Psoas muscle (tissue), 8 donors: Measurements from ENCODE around the gene SDR9C7. TPM values are rescaled to one million over a fixed set of nuclear protein-coding genes. Genes with fewer than 3 reads are reported as not detected.

ENCODE experiments used
- ATAC-seq, 4 donors: fragments of 200-7000 bp; cut with Tn5 transposase; one replicate each; pipeline ENCODE4 v1.9.1; 2020; ENCODE audit warnings: moderate library complexity in 3 of 4, mild to moderate bottlenecking in 2 of 4
- DNase-seq, 2 donors: peaks; one replicate each; pipeline ENCODE4 v3.0.0-alpha.2; 2020
- H3K27ac ChIP-seq: fragments of 200-600 bp; one replicate; pipeline ENCODE4 v1.8.0; 2022
- H3K27me3 ChIP-seq, 3 donors: fragments of 200-600 bp in 1 of 3; one replicate each; pipeline versions ENCODE4 v1.6.1 to v1.8.0; 2013 to 2022; ENCODE audit warnings: low read length in 2 of 3, mild to moderate bottlenecking in 2 of 3, moderate library complexity in 1 of 3; ENCODE audit not compliant: insufficient read depth in 3 of 3
- H3K36me3 ChIP-seq, 2 donors: fragments of 200-600 bp in 1 of 2; one replicate each; pipeline versions ENCODE4 v1.6.1 to v1.8.0; 2013 to 2022; ENCODE audit warnings: low read depth in 1 of 2, mild to moderate bottlenecking in 1 of 2, moderate library complexity in 1 of 2; ENCODE audit not compliant: insufficient read depth in 1 of 2
- H3K4me1 ChIP-seq: fragments of 200-600 bp; one replicate; pipeline ENCODE4 v1.8.0; 2022
- H3K4me3 ChIP-seq: fragments of 200-600 bp; one replicate; pipeline ENCODE4 v1.8.0; 2022; ENCODE audit warnings: mild to moderate bottlenecking
- H3K9me3 ChIP-seq: fragments of 200-600 bp; one replicate; pipeline ENCODE4 v1.8.0; 2022
- CTCF ChIP-seq: fragments of 200-600 bp; IDR thresholded peaks from one replicate; pipeline ENCODE4 v1.8.0; 2022; ENCODE audit warnings: antibody characterized with exemption
- WGBS, 3 donors: extraction: QIAGEN DNeasy Blood & Tissue Kit; methylation state at CpG; one replicate each; pipeline versions ENCODE4 v1.1.6 to v1.1.7; 2013; 5-methylcytosine and 5-hydroxymethylcytosine counted together
- intact Hi-C, 2 donors: fragments of 100-400 bp; cut with DNase I; formaldehyde crosslinking; loops; one replicate each; pipeline versions ENCODE4 v1.11.0 to v1.14.2; 2022
- polyA plus RNA-seq, 3 donors: library from polyadenylated mRNA; stranded (reverse); fragments of 200-250 nt; gene quantifications; one replicate each; pipeline ENCODE4 v1.2.3, GENCODE V29; 2013
- total RNA-seq, 4 donors: library from RNA; stranded (reverse); fragmentation: NEBNext Ultra II Directional in 2 of 4; extraction: Animal tissue kit (Norgen Biotek cat#: 25700) in 2 of 4; gene quantifications; one replicate each; pipeline versions ENCODE4 v1.2.1 to v1.2.4, GENCODE V29; 2021 to 2023
- donor health status: healthy with polysubstance abuse.
- donor health status: DM: no; HTN: no; CAD: no; lungs with moderate emphysema.
- donor health status: Bipolar disorder and iron deficiency.
- donor health status: healthy.
- donor health status: DM: yes; HTN: yes; CAD: no.
- donor health status: DM: no; HTN: no; CAD: no.
- donor health status: DM: no; HTN: no; CAD: no.
- donor health status: DM: yes; HTN: yes; CAD: no.

Gene SDR9C7
- total and polyA plus RNA-seq, 7 donors, result 0.07 to 0.97 (median 0.22) TPM; not detected in 1

DNA sequence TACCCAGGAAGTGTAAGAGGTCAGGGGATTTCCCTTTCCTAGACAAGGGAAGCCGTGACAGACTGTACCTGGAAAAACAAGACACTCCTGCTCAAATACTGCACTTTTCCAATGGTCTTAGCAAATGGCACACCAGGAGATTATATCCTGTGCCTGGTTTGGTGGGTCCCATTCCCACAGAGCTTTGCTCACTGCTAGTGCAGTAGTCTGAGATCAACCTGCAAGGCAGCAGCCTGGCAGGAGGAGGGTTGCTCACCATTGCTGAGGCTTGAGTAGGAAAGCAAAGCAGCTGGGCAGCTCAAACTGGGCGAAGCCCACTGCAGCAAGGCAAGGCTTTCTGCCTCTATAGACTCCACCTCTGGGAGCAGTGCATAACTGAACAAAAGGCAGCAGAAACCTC is 24.2 kb upstream of the SDR9C7 start:
- no peak overlapping the region for H3K4me3 ChIP-seq
- H3K27ac ChIP-seq, result no peak overlapping the region
- intact Hi-C loops, result no loop called here
- TF ChIP-seq CTCF, result no peak
- no peaks in the 10 kb centered on the region for H3K4me1 ChIP-seq
- H3K9me3 ChIP-seq, result no peaks in the 10 kb centered on the region
- whole genome bisulfite sequencing, 3 donors, result 67 to 76% (median 68%) methylated on average over 2 of the region's 2 CpGs
- no peak for DNase-seq
- H3K27me3 ChIP-seq, result no peaks in the 10 kb centered on the region
- no peak for ATAC-seq
- H3K36me3 ChIP-seq, result no peaks in the 10 kb centered on the region

DNA sequence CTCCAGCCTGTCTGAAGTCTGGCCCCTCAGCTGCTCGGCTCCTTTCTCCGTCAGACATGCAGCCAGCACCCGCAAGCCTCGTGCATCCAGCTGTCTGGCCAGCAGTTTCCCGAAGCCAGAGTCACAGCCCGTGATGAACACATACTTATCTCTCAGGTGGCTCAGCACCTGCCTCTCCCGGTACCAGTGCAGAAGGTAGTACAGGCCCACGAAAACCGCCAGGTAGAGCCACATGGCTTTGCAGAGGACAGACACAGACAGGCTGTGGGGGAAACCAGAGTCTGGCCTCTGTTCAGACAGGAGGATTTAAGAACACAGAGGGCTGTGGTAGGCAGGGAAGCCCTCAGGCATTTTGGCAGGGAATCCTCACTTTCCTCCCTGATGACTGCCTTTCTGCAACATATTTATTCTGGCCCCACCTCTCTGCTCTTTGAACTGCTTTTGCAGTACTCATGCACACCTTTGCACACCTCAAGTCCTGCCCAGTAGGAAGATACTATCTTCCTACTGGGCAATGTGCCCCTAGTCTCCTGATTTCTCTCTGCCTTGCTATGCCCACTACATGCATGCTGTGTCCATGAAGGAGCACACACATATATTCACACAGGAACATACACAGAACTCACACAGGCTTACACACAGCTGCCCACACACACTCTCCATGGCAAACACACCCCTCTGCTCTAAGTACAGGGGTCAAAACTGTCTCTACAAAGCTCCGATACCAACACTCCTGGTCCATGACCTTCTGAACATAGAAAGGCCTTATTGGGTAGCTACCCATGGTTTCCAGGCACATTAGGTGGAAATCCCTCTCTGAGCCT is 23.2 kb upstream of the SDR9C7 start, which contains the start of gene RDH16:
RDH16 (minus strand) TSS at position 380 of the 824 bp plus-strand sequence; CDS start at position 234, 146 bp downstream.
- H3K4me1 ChIP-seq, result no peaks in the 10 kb centered on the region
- ATAC-seq (no peak), DNase-seq (no peak)
- no peak within 1 kb of the TSS for H3K27ac ChIP-seq
- H3K36me3 ChIP-seq, result no peaks in the 10 kb centered on the region
- no peaks in the 10 kb centered on the region for H3K27me3 ChIP-seq
- H3K9me3 ChIP-seq, result no peaks in the 10 kb centered on the region
- 76 to 83% (median 77%) methylated on average over 10 of the region's 10 CpGs for WGBS, 3 donors
- intact Hi-C loops, result no loop called here
- no peak for TF ChIP-seq CTCF
- H3K4me3 ChIP-seq, result no peak within 1 kb of the TSS

- no peak for TF ChIP-seq CTCF
- WGBS, 3 donors, result 56 to 67% (median 66%) methylated on average over 2 of the region's 2 CpGs
Measured at GRCh38 chr12:56955631-56956256, 21.5 kb upstream of the SDR9C7 start.

GRCh38 chr12:56954958-56955355 is 20.7 kb upstream of the SDR9C7 start:
- peaks cover 0 to 6% of the 10 kb centered on the region in 2 donors for H3K36me3 ChIP-seq
- 74 to 82% (median 81%) methylated on average over 6 of the region's 6 CpGs for WGBS, 3 donors

More at GRCh38 chr12:56955631-56956256, 21.5 kb upstream of the SDR9C7 start:
- Histone ChIP-seq H3K9me3 (no peaks in the 10 kb centered on the region), H3K36me3 (peaks cover 0 to 6% of the 10 kb centered on the region in 2 donors), H3K27ac (no peak overlapping the region), H3K4me3 (no peak overlapping the region), H3K4me1 (no peaks in the 10 kb centered on the region), H3K27me3 (no peaks in the 10 kb centered on the region)
- ATAC-seq (no peak), DNase-seq (no peak)
- intact Hi-C loops, result no loop called here

More at GRCh38 chr12:56954958-56955355, 20.7 kb upstream of the SDR9C7 start:
- H3K4me1 ChIP-seq, result no peaks in the 10 kb centered on the region
- H3K9me3 ChIP-seq, result no peaks in the 10 kb centered on the region
- no peaks in the 10 kb centered on the region for H3K27me3 ChIP-seq
- H3K4me3 ChIP-seq, result no peak overlapping the region
- TF ChIP-seq CTCF, result no peak
- intact Hi-C loops, result no loop called here
- H3K27ac ChIP-seq, result no peak overlapping the region
- DNase-seq (no peak), ATAC-seq (no peak)
